Vagina (tissue), 2 donors: ENCODE measurements around the gene RASGEF1C. TPM values are rescaled to one million over a fixed set of nuclear protein-coding genes. Genes with fewer than 3 reads are reported as not detected.
"Not testable (repeated sequence)": the region's sequence is repeated elsewhere in the genome, so short reads cannot be mapped to it uniquely, and the experiment has no call there.

Source experiments
- DNase-seq, 2 donors: peaks; one replicate each; pipeline ENCODE4 v3.0.0-alpha.2; 2017; ENCODE audit errors: extremely low spot score in 2 of 2
- H3K27ac ChIP-seq: fragments of 200-600 bp; sonication (generic); one replicate; pipeline ENCODE4 v1.5.1; 2019
- H3K27me3 ChIP-seq: fragments of 200-600 bp; sonication (generic); one replicate; pipeline ENCODE4 v1.5.1; 2019
- H3K36me3 ChIP-seq, 2 donors: fragments of 200-600 bp; sonication (generic); one replicate each; pipeline ENCODE4 v1.5.1; 2017 to 2019
- H3K4me1 ChIP-seq: fragments of 200-600 bp; sonication (generic); one replicate; pipeline ENCODE4 v1.5.1; 2019
- H3K4me3 ChIP-seq, 2 donors: fragments of 200-600 bp; sonication (generic); 1 replicate in 1 of 2; 2 replicates in 1 of 2; pipeline ENCODE4 v1.5.1; 2016 to 2019
- H3K9me3 ChIP-seq: fragments of 200-600 bp; sonication (generic); one replicate; pipeline ENCODE4 v1.5.1; 2019
- POLR2A ChIP-seq, 2 donors: fragments of 450-650 bp; IDR thresholded peaks; one replicate each; pipeline ENCODE4 v1.6.1; 2017; ENCODE audit warnings: antibody characterized with exemption in 2 of 2, mild to moderate bottlenecking in 2 of 2, moderate library complexity in 2 of 2
- POLR2AphosphoS5 ChIP-seq, 2 donors: sonication (generic); formaldehyde crosslinking; IDR thresholded peaks; one replicate each; pipeline ENCODE4 v1.9.0; 2017; ENCODE audit warnings: antibody characterized with exemption in 2 of 2, mild to moderate bottlenecking in 2 of 2, low read depth in 1 of 2; ENCODE audit not compliant: insufficient read depth in 1 of 2
- intact Hi-C: fragments of 100-400 bp; cut with DNase I; formaldehyde crosslinking; loops from one replicate; pipeline ENCODE4 v1.15.1; 2023
- total RNA-seq: library from RNA; depleted of rRNA; stranded (reverse); fragments of >200 nt; gene quantifications from one replicate; pipeline ENCODE4 v1.2.3, GENCODE V29; 2016
- TF ChIP-seq, protein P1 (sequence below), 3 experiments: fragments of 450-650 bp in 2 of 3; fragments of 200-600 bp in 1 of 3; sonication (generic) in 1 of 3; IDR thresholded peaks; one replicate each; pipeline ENCODE4 v1.5.1; 2017 to 2019; ENCODE audit warnings: antibody characterized with exemption in 3 of 3, mild to moderate bottlenecking in 2 of 3, moderate library complexity in 2 of 3

Gene RASGEF1C
- total RNA-seq, 1 donor from 2014 or later, result 2.5 TPM

DNA sequence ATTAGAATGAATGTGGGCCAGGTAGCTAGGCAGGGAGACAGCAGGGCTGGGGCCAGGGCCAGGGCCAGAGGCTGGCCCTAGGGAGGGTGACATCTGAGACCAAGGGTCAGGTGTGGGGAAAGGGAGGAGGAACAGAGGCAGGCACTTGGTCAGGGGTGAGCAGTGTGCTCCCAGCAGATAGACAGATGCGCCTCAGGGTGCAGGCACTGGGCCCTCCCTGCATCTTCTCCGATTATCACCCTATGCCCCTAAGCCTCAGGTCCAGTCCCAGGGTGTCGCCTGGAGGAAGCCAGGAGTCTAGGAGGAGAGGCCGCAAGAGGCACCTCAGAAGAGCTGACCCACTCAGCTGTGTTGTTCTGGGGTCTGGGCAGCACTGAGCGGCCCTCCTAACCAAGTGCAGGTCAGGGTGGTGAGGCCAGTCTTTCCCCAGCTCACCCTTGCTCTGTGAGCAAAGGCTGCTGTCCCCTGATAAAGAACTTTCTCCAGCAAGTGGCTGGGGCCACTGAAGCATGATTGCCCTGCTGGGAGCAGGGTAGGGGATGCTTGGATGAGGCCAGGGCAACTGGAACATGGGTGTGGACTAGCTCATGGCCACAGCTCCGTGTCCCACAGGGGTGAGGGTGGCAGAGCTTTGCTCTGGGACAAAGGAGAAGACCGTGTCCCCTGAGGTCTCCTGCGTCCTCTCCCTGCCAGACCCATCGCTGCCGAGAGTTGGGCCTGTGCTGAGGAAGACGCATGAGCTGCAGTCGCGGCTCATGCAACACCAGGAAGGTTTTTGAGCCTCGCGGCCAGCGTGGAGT is 2.1 kb upstream of the RASGEF1C start:
- H3K27me3 ChIP-seq, result peaks cover 10% of the 10 kb centered on the region
- H3K4me1 ChIP-seq, result peaks cover 7% of the 10 kb centered on the region
- DNase-seq, result no peak
- TF ChIP-seq, protein P1, sequence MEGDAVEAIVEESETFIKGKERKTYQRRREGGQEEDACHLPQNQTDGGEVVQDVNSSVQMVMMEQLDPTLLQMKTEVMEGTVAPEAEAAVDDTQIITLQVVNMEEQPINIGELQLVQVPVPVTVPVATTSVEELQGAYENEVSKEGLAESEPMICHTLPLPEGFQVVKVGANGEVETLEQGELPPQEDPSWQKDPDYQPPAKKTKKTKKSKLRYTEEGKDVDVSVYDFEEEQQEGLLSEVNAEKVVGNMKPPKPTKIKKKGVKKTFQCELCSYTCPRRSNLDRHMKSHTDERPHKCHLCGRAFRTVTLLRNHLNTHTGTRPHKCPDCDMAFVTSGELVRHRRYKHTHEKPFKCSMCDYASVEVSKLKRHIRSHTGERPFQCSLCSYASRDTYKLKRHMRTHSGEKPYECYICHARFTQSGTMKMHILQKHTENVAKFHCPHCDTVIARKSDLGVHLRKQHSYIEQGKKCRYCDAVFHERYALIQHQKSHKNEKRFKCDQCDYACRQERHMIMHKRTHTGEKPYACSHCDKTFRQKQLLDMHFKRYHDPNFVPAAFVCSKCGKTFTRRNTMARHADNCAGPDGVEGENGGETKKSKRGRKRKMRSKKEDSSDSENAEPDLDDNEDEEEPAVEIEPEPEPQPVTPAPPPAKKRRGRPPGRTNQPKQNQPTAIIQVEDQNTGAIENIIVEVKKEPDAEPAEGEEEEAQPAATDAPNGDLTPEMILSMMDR (IDR thresholded peaks at IDR 0.05), result no peak
- TF ChIP-seq POLR2AphosphoS5 (IDR thresholded peaks at IDR 0.05; ENCODE audit: insufficient read depth in 1 of 2, low read depth in 1 of 2), result no peak
- no peak for TF ChIP-seq POLR2A (IDR thresholded peaks at IDR 0.05)
- H3K27ac ChIP-seq, result no peak overlapping the region
- H3K36me3 ChIP-seq, result no peaks in the 10 kb centered on the region
- intact Hi-C loops, result no loop called here
- no peaks in the 10 kb centered on the region for H3K9me3 ChIP-seq
- no peak overlapping the region for H3K4me3 ChIP-seq

DNA sequence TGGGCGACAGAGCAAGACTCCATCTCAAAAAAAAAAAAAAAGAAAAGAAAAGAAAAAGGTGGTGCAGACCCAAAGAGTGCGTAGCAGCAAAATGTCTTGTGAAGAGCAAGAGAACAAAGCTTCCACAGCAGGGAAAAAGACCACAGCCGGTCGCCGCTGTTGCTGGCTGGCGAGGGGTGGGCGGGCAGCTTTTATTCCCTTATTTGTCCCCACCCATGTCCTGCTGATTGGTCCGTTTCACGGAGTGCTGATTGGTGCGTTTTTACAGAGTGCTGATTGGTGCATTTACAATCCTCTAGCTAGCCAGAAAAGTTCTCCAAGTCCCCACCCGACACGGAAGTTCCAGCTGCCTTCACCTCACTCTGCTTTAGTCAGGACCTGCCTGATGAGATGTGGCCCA is 1.1 kb upstream of the RASGEF1C start:
- H3K27ac ChIP-seq, H3K4me1 ChIP-seq, H3K9me3 ChIP-seq, H3K36me3 ChIP-seq, intact Hi-C loops, H3K4me3 ChIP-seq, DNase-seq: not testable (repeated sequence)
- peaks cover 10% of the 10 kb centered on the region for H3K27me3 ChIP-seq

DNA sequence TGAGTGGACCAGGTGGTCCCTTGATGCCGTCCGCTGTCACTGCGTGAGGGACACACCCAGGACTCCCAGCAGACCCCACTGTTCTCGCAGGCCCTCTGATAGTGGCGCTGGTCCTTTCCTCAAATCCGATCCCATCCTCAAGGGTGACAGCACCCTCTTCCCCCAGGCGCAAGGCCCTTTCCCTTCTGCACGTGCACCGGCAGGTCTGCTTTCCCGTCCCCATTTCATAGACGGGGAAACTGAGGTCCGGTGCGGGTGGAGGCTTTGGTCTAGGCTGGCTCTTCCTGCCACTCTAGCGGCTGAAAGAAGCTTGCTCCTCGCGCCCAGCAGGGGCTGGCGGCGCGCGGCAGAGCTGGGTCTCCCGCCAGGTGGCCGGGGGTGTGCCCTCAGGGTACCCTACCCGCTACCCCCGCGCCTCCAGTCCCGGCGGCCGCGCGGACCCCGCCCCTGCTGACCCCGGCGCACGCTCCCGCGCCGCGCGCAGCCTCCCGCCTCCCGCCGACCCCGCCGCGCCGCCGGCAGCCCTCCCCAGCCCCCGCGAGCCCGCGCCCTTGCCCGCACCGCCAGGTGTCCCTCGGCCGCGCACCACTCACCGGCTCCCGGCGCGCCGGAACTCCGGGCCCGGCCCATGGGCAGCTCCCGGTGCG is 453 bp downstream of the RASGEF1C start:
- intact Hi-C loops, result no loop called here
- Histone ChIP-seq H3K27ac (no peak overlapping the region), H3K9me3 (no peaks in the 10 kb centered on the region), H3K4me1 (peaks cover 7% of the 10 kb centered on the region), H3K27me3 (peaks cover 10% of the 10 kb centered on the region), H3K4me3 (peak overlapping the region; percentile 26 to 31), H3K36me3 (no peaks in the 10 kb centered on the region)
- no peak for DNase-seq
- TF ChIP-seq POLR2A (IDR thresholded peaks at IDR 0.05) (no peak), POLR2AphosphoS5 (IDR thresholded peaks at IDR 0.05; ENCODE audit: insufficient read depth in 1 of 2, low read depth in 1 of 2) (no peak)
- TF ChIP-seq, protein P1 (IDR thresholded peaks at IDR 0.05), result no peak

DNA sequence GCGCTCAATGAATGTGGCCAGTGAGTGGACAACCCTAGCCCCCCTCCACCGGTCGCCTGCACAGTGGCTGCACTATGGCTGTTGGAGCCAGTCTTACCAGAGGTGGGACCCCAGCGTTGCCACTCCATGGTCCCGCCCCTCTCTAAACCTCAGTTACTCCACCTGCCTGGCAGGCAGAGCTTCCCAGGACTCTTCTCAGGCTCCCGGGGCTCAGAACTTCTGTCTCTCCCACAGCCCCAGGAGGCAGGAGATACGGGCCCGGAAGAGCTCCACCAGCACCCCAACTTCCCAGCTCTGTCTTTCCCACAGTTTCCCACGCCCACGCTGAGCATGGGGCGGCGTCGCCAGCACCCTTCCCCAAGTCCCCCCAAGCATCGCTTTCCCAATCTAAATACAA is 975 bp downstream of the RASGEF1C start:
- no peak for DNase-seq
- TF ChIP-seq, protein P1 (IDR thresholded peaks at IDR 0.05), result no peak
- TF ChIP-seq POLR2A (IDR thresholded peaks at IDR 0.05) (no peak), POLR2AphosphoS5 (IDR thresholded peaks at IDR 0.05; ENCODE audit: insufficient read depth in 1 of 2, low read depth in 1 of 2) (no peak)
- intact Hi-C loops, result no loop called here
- H3K4me3 ChIP-seq, result peak overlapping the region; percentile 26 to 31
- H3K4me1 ChIP-seq, result peaks cover 7% of the 10 kb centered on the region
- H3K36me3 ChIP-seq, result no peaks in the 10 kb centered on the region
- no peak overlapping the region for H3K27ac ChIP-seq
- peaks cover 10% of the 10 kb centered on the region for H3K27me3 ChIP-seq
- H3K9me3 ChIP-seq, result no peaks in the 10 kb centered on the region

DNA sequence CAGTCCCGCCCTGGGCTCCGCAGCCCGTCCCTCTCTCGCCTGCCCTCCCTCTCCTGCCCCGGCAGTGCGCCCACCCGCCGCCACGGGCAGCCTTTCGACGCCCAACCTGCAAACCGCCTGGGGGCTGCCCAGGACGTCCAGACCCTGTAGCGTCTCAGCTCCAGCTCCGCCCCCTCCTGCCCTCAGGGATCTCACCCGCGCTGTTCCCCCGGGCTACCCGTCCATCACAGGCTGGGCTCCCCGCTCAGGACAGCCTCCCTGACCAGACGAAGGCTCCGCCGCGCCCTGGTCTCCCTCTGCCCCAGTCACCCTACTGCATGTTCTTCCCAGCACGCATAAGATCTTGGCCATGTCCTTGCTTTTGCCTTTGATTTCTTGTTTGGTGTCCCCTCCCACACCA is 1.4 kb downstream of the RASGEF1C start:
- Histone ChIP-seq H3K4me3 (no peak overlapping the region), H3K27ac (no peak overlapping the region), H3K36me3 (no peaks in the 10 kb centered on the region), H3K9me3 (no peaks in the 10 kb centered on the region), H3K27me3 (peaks cover 10% of the 10 kb centered on the region), H3K4me1 (peaks cover 7% of the 10 kb centered on the region)
- intact Hi-C loops, result no loop called here
- no peak for TF ChIP-seq POLR2A (IDR thresholded peaks at IDR 0.05)
- no peak for TF ChIP-seq POLR2AphosphoS5 (IDR thresholded peaks at IDR 0.05; ENCODE audit: insufficient read depth in 1 of 2, low read depth in 1 of 2)
- TF ChIP-seq, protein P1 (IDR thresholded peaks at IDR 0.05), result no peak
- no peak for DNase-seq
